GM12874 (cell line): Measurements from ENCODE around the gene MYH7.
A peak's percentile ranks its signal among the peaks of the same experiment; 100 is the strongest.

Source experiments
- CTCF ChIP-seq: IDR thresholded peaks from 2 replicates; pipeline ENCODE4 v1.5.1; 2011; ENCODE audit warnings: low read depth, mild to moderate bottlenecking, control low read depth, low read length, moderate library complexity; ENCODE audit not compliant: insufficient read depth

The MYH7 gene

DNA sequence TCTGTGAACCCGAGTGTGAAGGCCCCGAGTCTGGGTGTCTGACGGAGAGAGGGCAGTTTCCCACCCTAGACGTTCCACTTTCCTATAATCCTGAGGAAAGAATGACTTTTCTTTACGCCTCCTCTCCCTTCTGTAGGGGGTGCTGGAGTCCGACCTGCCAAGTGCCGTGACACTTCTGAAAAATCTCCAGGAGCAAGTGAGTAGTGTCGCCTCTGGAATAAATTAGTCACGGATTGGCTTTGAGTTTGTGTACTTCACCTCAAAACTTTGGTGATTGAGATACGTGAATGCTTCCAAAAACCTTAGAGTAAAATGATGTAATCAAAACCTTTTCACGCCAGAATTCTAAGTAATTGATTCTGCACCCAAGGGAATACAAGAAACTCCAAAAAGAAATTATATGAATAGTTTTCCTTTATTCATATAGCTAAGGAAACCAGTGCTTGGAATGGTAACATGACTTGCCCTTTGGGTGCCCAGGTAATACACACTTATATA is 34.5 kb upstream of the MYH7 start:
- no peak for TF ChIP-seq CTCF

DNA sequence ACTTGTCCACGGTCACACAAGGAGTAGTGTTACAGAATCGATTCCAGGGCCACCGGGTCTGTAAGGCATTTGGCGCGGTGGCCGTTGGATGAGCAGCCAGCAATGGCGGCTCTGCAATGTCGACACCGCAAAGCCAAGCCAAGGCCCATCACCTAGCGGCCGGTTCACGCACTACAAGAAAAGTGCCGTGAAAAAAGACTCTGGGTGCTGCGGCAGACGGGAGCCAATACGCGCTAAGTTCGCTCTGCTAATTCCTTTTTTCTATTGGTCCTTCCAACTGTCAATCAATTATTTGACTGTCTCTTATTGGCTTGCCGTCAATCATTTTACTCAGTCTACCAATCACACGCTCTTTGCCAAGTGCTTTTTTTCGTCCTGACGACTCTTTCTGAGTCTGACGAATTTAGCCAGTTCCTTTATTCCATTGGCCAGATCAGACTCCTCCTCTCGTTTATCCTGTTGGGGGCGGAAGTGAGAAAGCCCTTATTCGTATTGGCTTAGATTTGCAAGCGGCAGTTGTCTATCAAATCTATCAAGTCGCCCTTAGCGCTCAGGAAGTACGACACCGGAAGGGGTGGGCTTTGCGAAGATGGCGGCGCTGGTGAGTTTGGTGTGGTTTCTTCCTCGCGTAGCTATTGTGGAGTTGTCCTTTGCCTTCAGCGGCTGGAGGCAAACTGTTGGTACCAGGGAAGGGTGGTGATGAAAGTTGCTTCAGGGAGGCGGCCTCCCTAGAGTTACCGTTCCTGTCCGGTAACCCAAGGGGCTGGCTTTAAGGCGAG is 33.9 kb upstream of the MYH7 start, which contains the start of gene NGDN:
Gene NGDN, plus strand, starts transcription at position 577 of the 779 bp plus-strand sequence. Its CDS starts 13 bp downstream, at position 590.
- TF ChIP-seq CTCF, result peak; percentile 81

GRCh38 chr14:23468704-23469126 is 33.3 kb upstream of the MYH7 start:
- TF ChIP-seq CTCF, result no peak

DNA sequence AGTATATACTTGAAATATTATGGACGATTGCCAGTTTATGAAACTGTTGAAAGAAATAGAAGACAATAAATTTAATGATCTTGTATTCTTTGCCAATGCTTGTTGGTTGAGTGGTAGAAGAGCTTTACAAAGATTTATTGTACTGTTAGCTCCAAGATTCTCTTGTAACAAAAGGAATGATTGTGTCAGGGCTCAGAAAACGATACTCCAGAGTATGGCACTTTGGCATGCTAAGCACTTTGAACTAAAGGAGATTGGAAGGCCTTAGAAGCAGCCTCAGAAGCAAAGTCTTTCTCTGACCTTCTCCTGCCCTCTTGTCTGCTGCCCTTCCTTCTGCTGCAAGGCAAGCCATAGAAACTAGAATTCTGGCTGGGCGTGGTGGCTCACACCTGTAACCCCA is 29.8 kb upstream of the MYH7 start:
- TF ChIP-seq CTCF, result no peak

DNA sequence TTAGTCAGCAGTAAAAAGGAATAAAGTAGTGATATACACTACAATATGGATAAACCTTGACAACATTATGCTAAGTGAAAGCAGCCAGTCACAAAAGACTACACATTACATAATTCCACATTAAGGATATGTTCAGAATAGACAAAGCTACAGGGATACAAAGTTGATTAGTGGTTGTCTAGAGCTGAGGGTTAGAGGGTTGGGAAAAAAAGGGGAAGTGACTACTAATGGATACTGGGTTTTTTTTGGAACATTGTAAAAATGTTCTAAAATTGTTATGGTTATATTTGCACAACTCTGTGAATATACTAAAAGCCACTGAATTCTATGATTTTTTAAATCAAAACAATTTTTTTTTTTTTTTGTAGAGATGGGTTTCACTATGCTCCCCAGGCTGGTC is 29.2 kb upstream of the MYH7 start:
- no peak for TF ChIP-seq CTCF

GRCh38 chr14:23460960-23461359 is 25.5 kb upstream of the MYH7 start:
- TF ChIP-seq CTCF, result 0 out of 2 replicates have a peak, but pooled peaks have one; percentile 3

GRCh38 chr14:23457587-23458445 is 22.4 kb upstream of the MYH7 start:
- no peak for TF ChIP-seq CTCF
